NCI-H2227 treated with DMSO at 0.1 percent for 48 hours (cell line): ENCODE data around the gene AUTS2.

Experiments
- DNase-seq: peaks from one replicate; lab custom pipeline; 2025; lab: John Stamatoyannopoulos, UW

Gene AUTS2

GRCh38 chr7:69598081-69598486 lies at the start of gene AUTS2:
AUTS2 (plus strand) TSS chr7:69598475; CDS start chr7:69599654, 1,179 bp downstream.
- DNase-seq: peak; percentile 96

- DNase-seq: no peak
Observed at GRCh38 chr7:69550991-69551390, 47.3 kb upstream of the AUTS2 start.

- DNase-seq: no peak
Observed at GRCh38 chr7:69553190-69553589, 45.1 kb upstream of the AUTS2 start.

- DNase-seq: no peak
Observed at GRCh38 chr7:69561266-69561960, 36.9 kb upstream of the AUTS2 start.

- DNase-seq: peak; percentile 71
Observed at GRCh38 chr7:69564454-69565417, 33.5 kb upstream of the AUTS2 start.

GRCh38 chr7:69567800-69568199 lies 30.5 kb upstream of the AUTS2 start:
- DNase-seq: no peak

GRCh38 chr7:69568266-69568665 lies 30.0 kb upstream of the AUTS2 start:
- DNase-seq: no peak

GRCh38 chr7:69575651-69576050 lies 22.6 kb upstream of the AUTS2 start:
- DNase-seq: no peak

- DNase-seq: no peak
Observed at GRCh38 chr7:69577221-69577620, 21.1 kb upstream of the AUTS2 start.

GRCh38 chr7:69585169-69585568 lies 13.1 kb upstream of the AUTS2 start:
- no peak for DNase-seq

GRCh38 chr7:69586321-69586720 lies 12.0 kb upstream of the AUTS2 start:
- DNase-seq: no peak

GRCh38 chr7:69588773-69589172 lies 9.5 kb upstream of the AUTS2 start:
- DNase-seq: no peak

- DNase-seq: no peak
Observed at GRCh38 chr7:69591805-69592204, 6.5 kb upstream of the AUTS2 start.

- no peak for DNase-seq
Observed at GRCh38 chr7:69593511-69593910, 4.8 kb upstream of the AUTS2 start.

GRCh38 chr7:69595415-69595814 lies 2.9 kb upstream of the AUTS2 start:
- DNase-seq: no peak

- no peak for DNase-seq
Observed at GRCh38 chr7:69596056-69596455, 2.2 kb upstream of the AUTS2 start.

GRCh38 chr7:69596723-69597277 lies 1.5 kb upstream of the AUTS2 start:
- DNase-seq: no peak

GRCh38 chr7:69597278-69598076 lies 798 bp upstream of the AUTS2 start:
- DNase-seq: no peak

- DNase-seq: peak; percentile 80
Observed at GRCh38 chr7:69598487-69599285, 411 bp downstream of the AUTS2 start.

- DNase-seq: peak; percentile 47
Observed at GRCh38 chr7:69599286-69599954, 1.1 kb downstream of the AUTS2 start.
